ENCODE measurements around the gene SRC.

Gene SRC

GRCh38 chr20:37348792-37349516, 3.0 kb downstream of the SRC start:
- DNase-seq (ENCODE audit: low read depth in 1 of 2, low spot score in 1 of 2), result no peak
- no peak overlapping the region for H3K27ac ChIP-seq (replicated peaks)
- TF ChIP-seq, protein P1, sequence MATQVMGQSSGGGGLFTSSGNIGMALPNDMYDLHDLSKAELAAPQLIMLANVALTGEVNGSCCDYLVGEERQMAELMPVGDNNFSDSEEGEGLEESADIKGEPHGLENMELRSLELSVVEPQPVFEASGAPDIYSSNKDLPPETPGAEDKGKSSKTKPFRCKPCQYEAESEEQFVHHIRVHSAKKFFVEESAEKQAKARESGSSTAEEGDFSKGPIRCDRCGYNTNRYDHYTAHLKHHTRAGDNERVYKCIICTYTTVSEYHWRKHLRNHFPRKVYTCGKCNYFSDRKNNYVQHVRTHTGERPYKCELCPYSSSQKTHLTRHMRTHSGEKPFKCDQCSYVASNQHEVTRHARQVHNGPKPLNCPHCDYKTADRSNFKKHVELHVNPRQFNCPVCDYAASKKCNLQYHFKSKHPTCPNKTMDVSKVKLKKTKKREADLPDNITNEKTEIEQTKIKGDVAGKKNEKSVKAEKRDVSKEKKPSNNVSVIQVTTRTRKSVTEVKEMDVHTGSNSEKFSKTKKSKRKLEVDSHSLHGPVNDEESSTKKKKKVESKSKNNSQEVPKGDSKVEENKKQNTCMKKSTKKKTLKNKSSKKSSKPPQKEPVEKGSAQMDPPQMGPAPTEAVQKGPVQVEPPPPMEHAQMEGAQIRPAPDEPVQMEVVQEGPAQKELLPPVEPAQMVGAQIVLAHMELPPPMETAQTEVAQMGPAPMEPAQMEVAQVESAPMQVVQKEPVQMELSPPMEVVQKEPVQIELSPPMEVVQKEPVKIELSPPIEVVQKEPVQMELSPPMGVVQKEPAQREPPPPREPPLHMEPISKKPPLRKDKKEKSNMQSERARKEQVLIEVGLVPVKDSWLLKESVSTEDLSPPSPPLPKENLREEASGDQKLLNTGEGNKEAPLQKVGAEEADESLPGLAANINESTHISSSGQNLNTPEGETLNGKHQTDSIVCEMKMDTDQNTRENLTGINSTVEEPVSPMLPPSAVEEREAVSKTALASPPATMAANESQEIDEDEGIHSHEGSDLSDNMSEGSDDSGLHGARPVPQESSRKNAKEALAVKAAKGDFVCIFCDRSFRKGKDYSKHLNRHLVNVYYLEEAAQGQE (IDR thresholded peaks at IDR 0.05; ENCODE audit: insufficient replicate concordance, low read depth), result no peak
- TF ChIP-seq, protein P2, sequence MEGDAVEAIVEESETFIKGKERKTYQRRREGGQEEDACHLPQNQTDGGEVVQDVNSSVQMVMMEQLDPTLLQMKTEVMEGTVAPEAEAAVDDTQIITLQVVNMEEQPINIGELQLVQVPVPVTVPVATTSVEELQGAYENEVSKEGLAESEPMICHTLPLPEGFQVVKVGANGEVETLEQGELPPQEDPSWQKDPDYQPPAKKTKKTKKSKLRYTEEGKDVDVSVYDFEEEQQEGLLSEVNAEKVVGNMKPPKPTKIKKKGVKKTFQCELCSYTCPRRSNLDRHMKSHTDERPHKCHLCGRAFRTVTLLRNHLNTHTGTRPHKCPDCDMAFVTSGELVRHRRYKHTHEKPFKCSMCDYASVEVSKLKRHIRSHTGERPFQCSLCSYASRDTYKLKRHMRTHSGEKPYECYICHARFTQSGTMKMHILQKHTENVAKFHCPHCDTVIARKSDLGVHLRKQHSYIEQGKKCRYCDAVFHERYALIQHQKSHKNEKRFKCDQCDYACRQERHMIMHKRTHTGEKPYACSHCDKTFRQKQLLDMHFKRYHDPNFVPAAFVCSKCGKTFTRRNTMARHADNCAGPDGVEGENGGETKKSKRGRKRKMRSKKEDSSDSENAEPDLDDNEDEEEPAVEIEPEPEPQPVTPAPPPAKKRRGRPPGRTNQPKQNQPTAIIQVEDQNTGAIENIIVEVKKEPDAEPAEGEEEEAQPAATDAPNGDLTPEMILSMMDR (IDR thresholded peaks at IDR 0.05; ENCODE audit: insufficient read depth, low read length), result no peak

DNA sequence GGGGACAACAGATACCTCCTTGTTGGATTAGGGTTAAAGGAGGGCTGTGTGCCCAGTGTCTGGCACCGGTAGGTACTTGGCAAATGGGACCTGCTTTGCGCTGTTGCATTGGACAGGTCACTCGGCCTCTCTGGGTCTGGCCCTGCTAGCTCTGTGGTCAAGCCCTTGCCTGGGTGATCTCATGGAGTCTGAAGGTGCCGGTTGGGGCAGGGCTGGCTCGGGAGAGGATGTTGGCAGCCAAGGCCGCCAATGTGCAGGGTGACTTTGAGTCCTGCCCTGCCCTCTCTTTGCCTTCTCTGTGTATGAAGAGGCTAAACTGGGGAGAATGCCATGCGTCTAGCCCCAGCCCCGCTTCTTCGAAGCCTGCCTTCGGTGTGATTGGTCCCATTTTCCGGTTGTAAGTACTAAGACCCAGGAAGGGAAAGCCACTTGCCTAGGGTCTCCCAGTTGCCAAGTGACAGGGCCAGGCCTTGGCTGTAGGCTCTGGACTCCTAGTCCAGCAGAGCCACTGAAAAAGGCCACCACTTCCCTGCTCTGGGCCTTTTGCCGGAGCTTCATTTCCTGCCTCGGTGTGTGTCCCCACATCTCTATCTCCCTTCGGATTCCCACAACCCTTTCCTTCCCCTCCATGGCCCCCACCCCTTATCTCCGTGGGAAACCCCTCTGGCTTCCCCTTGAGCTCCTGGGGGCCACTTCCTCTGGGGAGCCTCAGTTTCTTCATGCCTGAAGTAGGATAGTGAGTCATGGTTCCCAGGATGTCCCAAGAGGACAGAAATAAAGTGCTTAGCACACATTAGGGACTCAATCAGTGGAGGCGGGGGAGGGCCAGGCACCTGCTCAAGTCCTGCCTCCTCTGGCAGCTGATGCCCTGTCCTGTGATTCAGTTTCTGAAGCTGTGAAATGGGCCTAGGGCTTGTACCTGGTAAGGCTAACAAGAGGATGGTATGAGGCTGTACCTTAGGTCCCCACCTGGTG, 3.9 kb downstream of the SRC start:
- DNase-seq (ENCODE audit: low read depth in 1 of 2, low spot score in 1 of 2), result peak in 1 of 2 experiments; percentile 86
- Histone ChIP-seq H3K27ac (replicated peaks) (no peak overlapping the region), H3K27me3 (ENCODE audit: insufficient read depth, poor library complexity, severe bottlenecking) (no peaks in the 10 kb centered on the region), H3K4me3 (replicated peaks; ENCODE audit: insufficient read depth, low read length) (no peak overlapping the region)
- TF ChIP-seq GABPA (IDR thresholded peaks at IDR 0.05; ENCODE audit: low read depth), result no peak
- no peak for TF ChIP-seq POLR2AphosphoS5 (IDR thresholded peaks at IDR 0.05; ENCODE audit: low read depth)
- 0 out of 2 replicates have a peak, but pooled peaks have one; percentile 2 for TF ChIP-seq SPI1 (IDR thresholded peaks at IDR 0.05; ENCODE audit: borderline replicate concordance, low read depth)

More at GRCh38 chr20:37348792-37349516, 3.0 kb downstream of the SRC start:
- no peaks in the 10 kb centered on the region for H3K27me3 ChIP-seq (ENCODE audit: insufficient read depth, poor library complexity, severe bottlenecking)
- H3K4me3 ChIP-seq (replicated peaks; ENCODE audit: insufficient read depth, low read length), result no peak overlapping the region

GRCh38 chr20:37350649-37351574, 5.0 kb downstream of the SRC start:
- H3K4me3 ChIP-seq (replicated peaks; ENCODE audit: insufficient read depth, low read length), result no peak overlapping the region
- TF ChIP-seq, protein P2 (IDR thresholded peaks at IDR 0.05; ENCODE audit: insufficient read depth, low read length), result no peak
- TF ChIP-seq SPI1 (IDR thresholded peaks at IDR 0.05; ENCODE audit: borderline replicate concordance, low read depth), result no peak
- TF ChIP-seq, protein P1 (IDR thresholded peaks at IDR 0.05; ENCODE audit: insufficient replicate concordance, low read depth), result no peak
- TF ChIP-seq GABPA (IDR thresholded peaks at IDR 0.05; ENCODE audit: low read depth), result no peak
- no peak for TF ChIP-seq POLR2AphosphoS5 (IDR thresholded peaks at IDR 0.05; ENCODE audit: low read depth)
- H3K27ac ChIP-seq (replicated peaks), result no peak overlapping the region
- DNase-seq (ENCODE audit: low read depth in 1 of 2, low spot score in 1 of 2), result no peak
- no peaks in the 10 kb centered on the region for H3K27me3 ChIP-seq (ENCODE audit: insufficient read depth, poor library complexity, severe bottlenecking)

All from HL-60 (cell line).